ENCODE measurements around the gene OR4N2.
"Not testable (repeated sequence)": the region's sequence is repeated elsewhere in the genome, so short reads cannot be mapped to it uniquely, and the experiment has no call there.

GRCh38 chr14:19787318-19787717 lies 16.3 kb upstream of the OR4N2 start:
- TF ChIP-seq, protein P1, sequence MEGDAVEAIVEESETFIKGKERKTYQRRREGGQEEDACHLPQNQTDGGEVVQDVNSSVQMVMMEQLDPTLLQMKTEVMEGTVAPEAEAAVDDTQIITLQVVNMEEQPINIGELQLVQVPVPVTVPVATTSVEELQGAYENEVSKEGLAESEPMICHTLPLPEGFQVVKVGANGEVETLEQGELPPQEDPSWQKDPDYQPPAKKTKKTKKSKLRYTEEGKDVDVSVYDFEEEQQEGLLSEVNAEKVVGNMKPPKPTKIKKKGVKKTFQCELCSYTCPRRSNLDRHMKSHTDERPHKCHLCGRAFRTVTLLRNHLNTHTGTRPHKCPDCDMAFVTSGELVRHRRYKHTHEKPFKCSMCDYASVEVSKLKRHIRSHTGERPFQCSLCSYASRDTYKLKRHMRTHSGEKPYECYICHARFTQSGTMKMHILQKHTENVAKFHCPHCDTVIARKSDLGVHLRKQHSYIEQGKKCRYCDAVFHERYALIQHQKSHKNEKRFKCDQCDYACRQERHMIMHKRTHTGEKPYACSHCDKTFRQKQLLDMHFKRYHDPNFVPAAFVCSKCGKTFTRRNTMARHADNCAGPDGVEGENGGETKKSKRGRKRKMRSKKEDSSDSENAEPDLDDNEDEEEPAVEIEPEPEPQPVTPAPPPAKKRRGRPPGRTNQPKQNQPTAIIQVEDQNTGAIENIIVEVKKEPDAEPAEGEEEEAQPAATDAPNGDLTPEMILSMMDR (IDR thresholded peaks at IDR 0.05; ENCODE audit: low read length): not testable (repeated sequence)
- not testable (repeated sequence) for TF ChIP-seq EZH2 (IDR thresholded peaks at IDR 0.05; ENCODE audit: borderline replicate concordance, low read length)
